ENCODE measurements around the gene GZF1.

GRCh38 chr20:23409800-23410199 is 47.8 kb downstream of the GZF1 start:
- TF ChIP-seq, protein P1, sequence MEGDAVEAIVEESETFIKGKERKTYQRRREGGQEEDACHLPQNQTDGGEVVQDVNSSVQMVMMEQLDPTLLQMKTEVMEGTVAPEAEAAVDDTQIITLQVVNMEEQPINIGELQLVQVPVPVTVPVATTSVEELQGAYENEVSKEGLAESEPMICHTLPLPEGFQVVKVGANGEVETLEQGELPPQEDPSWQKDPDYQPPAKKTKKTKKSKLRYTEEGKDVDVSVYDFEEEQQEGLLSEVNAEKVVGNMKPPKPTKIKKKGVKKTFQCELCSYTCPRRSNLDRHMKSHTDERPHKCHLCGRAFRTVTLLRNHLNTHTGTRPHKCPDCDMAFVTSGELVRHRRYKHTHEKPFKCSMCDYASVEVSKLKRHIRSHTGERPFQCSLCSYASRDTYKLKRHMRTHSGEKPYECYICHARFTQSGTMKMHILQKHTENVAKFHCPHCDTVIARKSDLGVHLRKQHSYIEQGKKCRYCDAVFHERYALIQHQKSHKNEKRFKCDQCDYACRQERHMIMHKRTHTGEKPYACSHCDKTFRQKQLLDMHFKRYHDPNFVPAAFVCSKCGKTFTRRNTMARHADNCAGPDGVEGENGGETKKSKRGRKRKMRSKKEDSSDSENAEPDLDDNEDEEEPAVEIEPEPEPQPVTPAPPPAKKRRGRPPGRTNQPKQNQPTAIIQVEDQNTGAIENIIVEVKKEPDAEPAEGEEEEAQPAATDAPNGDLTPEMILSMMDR (IDR thresholded peaks at IDR 0.05), result no peak
- TF ChIP-seq POLR2AphosphoS5 (IDR thresholded peaks at IDR 0.05), result no peak
- no peak for TF ChIP-seq POLR2A (IDR thresholded peaks at IDR 0.05)
- no peak for TF ChIP-seq EP300 (IDR thresholded peaks at IDR 0.05; ENCODE audit: low read depth)

Data from transverse colon (tissue), 4 donors.